Head of caudate nucleus (tissue), 42 donors: ENCODE data around the gene PAX7.
"Not testable (repeated sequence)": the region's sequence is repeated elsewhere in the genome, so short reads cannot be mapped to it uniquely, and the experiment has no call there.

Experiments
- DNase-seq, 42 donors: peaks; one replicate each; pipeline versions ENCODE4 v3.0.0 to v3.0.0-alpha.2; 2020 to 2021; ENCODE audit warnings: mixed read lengths in 7 of 42
- intact Hi-C: fragments of 100-400 bp; cut with DNase I; formaldehyde crosslinking; loops from one replicate; pipeline ENCODE4 v1.15.0; 2022

The PAX7 gene

DNA sequence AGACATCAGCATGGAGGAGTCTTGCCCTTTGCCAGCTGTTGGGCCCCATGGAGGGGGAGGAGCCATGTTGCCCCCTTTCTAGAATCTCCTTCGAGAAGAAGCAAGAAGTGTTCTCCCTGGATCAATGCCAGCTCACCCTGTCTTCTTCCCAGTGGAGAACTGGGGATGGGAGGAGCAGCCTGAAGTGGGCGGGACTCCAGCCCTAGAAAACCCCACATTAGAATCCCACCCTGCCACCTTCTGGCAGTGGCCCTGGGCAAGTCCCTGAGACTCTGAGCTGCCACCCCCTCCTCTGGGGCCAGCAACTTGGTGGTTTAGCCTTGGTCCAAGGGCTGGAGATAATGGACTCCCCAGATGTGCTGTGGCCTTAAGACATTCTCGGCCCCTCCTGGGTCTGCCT, 51.7 kb downstream of the PAX7 start:
- DNase-seq = no peak
- intact Hi-C loops = no loop called here

DNA sequence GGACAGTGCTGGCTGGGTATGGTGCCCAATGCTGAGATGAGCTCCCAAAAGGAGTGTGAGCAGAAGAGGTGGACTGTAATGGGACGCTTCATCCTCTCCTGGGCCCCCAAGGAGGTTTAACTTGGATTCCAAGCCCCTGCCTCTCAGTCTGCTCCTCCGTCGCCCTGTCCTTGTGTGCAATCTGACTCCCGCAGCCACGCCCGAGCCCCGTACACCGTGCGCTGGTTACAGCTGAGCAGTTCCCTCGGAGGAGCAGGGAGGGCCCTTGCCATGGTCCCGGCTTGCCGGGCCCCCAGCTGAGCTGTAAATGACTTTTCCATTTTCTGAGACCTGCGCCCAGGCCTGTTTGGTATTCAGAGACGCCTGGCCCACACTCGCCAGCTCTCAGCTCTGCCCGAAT, 53.7 kb downstream of the PAX7 start:
- intact Hi-C loops = no loop called here
- DNase-seq = no peak

DNA sequence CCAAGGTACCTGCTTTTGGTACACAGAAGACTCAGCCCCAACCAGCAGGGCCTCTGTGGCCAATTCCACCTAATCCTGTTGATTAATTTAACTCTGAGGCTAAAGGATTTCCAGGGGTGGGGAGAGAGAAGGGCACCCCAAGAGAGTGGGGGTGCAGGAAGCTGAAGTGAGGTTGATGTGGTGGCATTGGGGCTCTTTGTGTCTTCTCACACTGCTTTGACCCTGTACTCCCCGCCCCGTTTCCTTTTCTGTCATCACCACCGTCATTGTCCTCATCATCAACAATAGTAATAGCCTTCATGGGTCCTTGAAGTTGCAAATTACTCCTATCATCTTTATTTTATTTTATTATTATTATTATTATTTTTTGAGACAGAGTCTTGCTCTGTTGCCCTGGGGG, 55.9 kb downstream of the PAX7 start:
- intact Hi-C loops = no loop called here
- DNase-seq = no peak

DNA sequence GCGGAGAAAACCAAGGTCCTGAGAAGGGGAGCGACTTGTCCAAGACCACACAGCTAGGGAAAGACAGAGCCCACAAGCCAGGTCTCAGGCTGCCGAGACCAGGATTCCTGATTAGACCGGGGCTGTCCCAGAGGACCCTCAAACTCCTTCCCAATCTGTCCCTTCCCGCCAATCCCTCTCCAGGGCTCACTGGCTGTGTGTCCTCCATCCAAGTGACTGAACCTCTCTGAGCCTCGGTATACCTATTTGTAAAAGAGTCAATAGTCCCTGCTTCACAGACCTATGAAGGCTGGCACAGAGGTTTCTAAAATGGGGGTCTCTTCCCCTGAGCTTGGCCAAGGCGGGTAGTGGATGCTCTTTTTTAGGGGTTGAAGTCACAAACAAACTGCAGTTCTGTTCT, 56.6 kb downstream of the PAX7 start:
- intact Hi-C loops = no loop called here
- DNase-seq = no peak

DNA sequence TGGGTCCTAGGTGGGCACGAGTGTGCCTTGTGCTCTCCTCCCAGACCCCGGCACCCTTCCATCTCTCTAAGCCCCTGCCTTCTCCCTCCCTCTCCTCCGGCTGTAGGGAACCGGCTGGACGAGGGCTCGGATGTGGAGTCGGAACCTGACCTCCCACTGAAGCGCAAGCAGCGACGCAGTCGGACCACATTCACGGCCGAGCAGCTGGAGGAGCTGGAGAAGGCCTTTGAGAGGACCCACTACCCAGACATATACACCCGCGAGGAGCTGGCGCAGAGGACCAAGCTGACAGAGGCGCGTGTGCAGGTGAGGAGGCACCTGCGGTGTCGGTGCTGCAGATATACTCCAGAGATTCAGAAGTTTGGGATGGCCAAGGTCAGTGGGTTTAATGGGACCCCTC, 61.0 kb downstream of the PAX7 start:
- DNase-seq = no peak
- intact Hi-C loops = no loop called here

DNA sequence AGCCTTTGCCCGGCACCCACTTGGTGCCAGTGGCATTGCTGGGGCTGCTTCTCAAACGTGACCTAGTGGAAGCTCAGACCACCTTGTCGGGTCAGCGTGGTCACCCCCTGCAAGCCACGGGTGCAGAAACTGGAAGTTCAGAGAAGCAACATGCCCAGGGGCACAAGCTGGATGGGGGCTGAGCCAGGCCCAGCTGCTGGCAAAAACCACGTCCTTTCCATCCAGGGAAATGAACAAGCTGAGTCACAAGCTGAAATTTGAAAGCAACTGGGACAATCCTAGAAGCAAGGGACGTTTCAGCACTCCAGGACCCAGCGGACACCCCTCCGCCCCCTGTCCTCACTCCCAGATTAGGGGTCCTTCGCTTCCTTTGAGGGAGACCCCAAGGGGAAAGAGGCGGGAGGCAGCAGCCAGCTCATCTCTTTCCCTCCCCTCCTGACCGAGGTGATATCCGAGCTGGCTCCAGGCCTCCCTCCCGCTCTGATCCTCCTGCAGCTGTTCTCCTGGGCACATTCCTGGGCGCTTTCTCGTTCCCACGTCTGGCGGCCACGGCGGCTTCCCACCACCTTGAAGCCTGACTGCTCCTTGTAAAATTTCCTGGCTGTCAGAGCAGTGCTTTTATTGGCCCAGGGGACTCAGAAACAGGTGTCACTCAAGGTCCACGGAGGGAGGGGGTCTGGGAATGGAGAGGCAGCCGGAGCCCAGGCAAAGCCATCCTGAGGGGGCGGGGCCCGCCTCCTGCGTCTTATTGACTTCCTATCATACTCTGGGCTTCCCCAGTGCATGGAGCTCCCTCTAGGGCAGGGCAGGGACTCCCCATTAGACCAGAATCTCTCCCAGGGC, 62.8 kb downstream of the PAX7 start:
- intact Hi-C loops = no loop called here
- DNase-seq = no peak

DNA sequence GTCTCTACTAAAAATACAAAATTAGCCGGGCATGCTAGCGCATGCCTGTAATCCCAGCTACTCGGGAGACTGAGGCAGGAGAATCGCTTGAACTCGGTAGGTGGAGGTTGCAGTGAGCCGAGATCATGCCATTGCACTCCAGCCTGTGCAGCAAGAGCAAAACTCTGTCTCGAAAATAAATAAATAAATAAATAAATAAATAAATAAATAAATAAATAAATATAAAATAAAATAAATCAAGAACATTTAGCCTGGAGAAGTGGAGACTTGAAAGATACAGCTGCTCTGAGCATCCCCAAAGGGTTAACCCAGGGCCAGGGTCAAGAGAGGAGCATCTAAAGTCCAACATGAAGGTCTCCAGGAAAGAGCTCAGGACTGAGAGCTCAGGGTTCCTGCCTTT, 63.6 kb downstream of the PAX7 start:
- intact Hi-C loops, DNase-seq: not testable (repeated sequence)

DNA sequence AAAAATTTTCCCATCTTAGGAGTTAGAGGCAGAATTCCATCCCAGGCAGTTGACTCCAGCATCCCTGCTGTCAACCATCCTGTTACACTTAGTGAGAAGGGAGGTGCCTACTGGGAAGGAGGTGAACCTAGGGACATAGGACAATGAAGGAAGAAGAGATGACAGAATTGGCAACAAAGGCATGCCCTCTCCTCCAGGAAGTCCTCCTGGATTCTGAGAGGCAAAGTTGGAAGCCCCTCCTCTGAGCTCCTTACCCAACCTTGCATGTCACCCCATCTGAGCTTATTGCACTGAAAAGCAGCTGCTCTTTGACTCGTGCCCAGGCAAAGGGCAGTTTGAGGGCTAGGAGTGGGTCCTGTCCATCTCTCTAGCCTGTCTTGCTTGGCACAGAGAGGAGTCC, 66.9 kb downstream of the PAX7 start:
- DNase-seq = no peak
- intact Hi-C loops = no loop called here

DNA sequence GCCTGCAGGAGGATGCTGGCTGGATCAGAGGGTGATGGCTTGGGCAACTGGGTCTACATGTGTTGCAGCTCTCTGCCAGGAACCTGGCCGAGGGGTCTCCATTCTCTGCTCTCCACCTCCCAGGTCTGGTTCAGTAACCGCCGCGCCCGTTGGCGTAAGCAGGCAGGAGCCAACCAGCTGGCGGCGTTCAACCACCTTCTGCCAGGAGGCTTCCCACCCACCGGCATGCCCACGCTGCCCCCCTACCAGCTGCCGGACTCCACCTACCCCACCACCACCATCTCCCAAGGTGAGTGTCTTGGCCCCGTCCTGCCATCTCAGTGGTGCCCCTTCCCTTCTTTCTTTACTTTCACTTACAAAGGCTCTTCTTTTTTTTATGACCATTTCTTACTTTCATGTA, 69.9 kb downstream of the PAX7 start:
- intact Hi-C loops = no loop called here
- no peak for DNase-seq

DNA sequence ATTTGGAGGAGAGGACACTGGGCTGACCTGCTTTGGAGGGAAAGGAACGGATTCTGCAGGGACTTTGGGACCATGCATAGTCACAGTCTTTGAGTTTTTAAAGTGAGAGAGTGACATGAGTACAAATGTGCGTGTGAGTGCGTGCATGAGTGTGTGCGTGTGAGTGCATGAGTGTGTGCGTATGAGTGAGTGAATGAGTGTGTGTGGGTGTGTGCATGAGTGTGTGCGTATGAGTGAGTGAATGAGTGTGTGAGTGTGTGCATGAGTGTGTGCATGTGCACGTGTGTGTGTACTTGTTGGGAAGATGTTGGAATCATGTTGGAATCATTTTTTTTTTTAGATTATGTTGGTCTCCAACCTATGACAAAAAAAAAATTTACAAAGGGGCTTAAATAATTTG, 70.5 kb downstream of the PAX7 start:
- intact Hi-C loops = no loop called here

DNA sequence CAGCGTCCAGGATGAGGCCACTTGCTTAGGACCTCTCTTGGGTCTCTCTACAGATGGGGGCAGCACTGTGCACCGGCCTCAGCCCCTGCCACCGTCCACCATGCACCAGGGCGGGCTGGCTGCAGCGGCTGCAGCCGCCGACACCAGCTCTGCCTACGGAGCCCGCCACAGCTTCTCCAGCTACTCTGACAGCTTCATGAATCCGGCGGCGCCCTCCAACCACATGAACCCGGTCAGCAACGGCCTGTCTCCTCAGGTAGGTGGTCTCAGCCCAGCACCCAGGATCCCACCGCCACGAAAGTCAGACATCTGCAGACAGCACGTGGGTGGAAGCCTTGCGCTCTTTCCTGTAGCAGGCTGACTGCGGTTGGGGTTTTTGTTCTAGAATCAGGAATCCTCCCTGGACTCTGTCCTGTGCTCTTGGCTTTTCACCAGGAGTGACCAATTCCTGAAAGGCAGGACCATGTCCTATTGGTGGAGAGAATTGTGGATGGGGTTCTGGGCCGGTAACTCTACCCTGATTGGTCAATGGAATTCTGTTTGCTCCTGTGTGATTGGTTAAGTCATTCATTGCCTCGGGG, 72.5 kb downstream of the PAX7 start:
- DNase-seq = peak in 32 of 42 donors; percentile 2 to 64 (median 27)
- intact Hi-C loops = no loop called here

More for the DNA sequence above, 70.5 kb downstream of the PAX7 start:
- DNase-seq = no peak

DNA sequence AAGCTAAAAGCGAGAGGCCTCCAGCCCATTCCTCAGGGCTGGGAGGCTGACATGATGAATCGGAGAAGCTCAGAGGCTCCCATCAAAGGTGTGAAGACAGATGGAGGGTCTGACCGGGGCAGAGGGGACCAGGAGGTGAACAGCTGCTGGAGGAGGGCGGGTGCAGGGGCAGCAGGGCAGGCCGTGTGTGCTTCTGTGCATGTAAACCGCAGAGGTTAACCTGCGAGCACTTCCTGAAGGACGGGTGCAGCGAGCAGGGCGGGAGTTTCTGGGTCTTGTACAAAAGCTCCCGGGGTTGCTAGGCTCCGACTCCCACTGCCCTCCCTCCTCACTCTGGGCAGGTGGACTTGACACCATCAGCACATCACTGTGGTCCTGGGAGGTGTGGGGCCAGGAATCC, 75.2 kb downstream of the PAX7 start:
- intact Hi-C loops = no loop called here
- DNase-seq = no peak

DNA sequence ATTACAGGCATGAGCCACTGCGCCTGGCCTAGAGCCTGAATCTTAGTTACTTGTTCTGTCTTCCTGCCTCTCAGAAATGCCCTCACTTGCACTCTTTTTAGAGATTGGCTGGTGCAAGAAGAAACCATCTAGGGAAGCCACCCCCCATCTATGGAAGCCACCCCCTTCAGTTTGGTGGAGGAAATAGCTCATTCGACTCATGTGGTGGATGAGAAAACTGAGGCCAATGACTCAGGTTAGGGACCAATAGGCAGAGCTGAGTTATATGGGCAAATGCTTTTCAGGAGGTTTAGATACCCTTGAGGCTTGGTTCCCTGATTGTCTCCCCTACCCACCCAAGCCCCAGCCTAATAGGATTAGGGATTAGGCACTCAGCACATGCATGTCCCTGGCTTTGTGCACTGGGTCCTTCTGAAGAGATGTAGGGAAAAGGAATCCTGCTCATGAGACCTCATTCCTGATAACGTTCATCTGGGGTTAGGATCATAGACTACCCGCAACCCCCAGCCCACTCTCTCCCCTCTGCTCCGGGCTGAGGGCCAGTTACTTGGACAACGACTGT, 77.1 kb downstream of the PAX7 start:
- DNase-seq = no peak
- intact Hi-C loops = no loop called here

DNA sequence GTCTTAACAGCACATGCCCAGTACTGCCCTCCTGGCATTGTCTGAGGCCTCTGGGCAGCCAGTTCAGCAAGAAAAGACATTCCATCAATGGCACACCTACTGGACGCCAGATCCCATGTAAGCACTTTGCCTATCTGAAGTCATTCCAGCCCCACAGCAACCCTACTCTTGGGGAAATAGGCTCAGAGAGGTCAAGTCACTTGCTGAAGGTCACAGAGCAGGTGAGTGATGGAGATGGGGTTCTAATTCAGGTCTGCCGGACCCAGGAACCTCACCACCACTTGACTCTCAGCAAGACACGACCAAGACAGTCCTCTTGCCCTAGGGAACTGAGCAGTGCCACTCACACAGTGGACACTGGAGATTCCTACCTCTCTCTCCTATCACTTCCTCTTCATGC, 79.4 kb downstream of the PAX7 start:
- DNase-seq = no peak
- intact Hi-C loops = no loop called here

DNA sequence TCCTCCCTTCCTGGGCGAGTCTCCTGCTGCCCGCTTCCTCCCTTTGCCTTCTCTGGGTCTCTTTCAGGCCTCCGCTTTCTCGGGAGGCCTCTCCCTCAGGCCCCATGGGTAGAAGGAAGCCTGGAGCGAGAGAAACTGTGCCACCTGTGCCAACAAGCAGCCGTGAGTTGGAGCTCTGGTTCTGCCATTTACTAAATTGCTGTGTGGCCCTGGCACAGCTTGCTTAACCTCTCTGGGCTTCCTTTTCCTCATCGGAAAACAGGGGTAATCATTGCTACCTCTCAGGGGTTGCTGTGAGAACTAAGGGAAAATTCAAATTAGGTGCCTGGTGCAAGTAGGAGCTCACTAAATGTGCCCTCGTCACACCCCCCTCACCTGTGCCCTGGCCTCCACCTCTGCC, 80.4 kb downstream of the PAX7 start:
- intact Hi-C loops = no loop called here

DNA sequence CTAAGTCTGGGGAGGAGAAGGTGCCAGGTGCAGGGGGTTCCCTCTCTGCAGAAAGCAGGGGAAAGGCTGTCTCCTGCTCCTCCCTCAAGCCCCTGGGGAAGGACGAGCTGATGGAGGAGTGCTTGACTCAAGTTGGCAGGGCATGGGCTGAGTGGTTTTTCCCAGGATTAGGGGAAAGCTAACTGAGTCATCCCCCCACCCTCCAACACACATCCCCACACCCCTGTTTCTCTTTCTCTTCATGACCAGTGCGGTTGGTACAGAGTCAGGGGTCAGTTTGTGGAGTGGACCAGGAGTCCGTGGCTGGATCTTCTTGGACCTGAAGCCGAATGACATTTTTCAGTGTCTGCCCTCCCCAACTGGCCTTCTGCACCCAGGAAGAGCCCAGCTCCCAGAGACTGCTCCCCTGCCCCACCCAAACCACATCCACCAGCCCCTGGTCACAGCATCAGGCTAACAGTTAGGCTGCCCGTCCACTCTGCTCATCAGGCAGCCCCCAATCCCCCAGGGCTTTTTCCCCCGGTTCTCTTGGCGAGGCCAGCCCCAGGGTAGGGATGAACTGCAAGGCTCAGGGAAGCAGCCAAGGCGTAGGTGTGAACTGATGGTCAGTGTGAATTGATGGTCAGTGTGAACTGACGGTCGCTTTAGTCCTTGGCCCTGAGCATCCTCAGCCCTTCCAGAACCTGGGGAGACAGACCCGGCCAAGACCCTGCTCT, 81.0 kb downstream of the PAX7 start:
- no peak for DNase-seq

More for the DNA sequence above, 80.4 kb downstream of the PAX7 start:
- DNase-seq = no peak

DNA sequence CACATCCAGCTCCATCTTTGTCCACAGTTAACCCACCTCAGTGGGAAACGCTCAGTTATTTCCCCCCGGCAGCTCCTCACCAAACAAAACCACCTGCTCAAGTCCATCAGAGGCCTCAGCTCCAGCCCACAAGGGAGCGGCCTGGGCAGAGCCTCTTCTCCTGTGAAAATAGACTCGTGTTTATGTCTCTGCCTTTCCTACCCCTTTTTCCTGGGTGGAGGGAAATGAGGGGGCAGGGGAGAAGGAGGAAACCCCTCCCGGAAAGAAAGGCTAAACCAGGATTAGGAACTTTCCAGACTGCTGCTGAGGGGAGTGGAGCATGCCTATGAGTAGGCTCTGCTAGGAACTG, 81.6 kb downstream of the PAX7 start:
- intact Hi-C loops = no loop called here
- no peak for DNase-seq

More for the DNA sequence above, 81.0 kb downstream of the PAX7 start:
- intact Hi-C loops = no loop called here

DNA sequence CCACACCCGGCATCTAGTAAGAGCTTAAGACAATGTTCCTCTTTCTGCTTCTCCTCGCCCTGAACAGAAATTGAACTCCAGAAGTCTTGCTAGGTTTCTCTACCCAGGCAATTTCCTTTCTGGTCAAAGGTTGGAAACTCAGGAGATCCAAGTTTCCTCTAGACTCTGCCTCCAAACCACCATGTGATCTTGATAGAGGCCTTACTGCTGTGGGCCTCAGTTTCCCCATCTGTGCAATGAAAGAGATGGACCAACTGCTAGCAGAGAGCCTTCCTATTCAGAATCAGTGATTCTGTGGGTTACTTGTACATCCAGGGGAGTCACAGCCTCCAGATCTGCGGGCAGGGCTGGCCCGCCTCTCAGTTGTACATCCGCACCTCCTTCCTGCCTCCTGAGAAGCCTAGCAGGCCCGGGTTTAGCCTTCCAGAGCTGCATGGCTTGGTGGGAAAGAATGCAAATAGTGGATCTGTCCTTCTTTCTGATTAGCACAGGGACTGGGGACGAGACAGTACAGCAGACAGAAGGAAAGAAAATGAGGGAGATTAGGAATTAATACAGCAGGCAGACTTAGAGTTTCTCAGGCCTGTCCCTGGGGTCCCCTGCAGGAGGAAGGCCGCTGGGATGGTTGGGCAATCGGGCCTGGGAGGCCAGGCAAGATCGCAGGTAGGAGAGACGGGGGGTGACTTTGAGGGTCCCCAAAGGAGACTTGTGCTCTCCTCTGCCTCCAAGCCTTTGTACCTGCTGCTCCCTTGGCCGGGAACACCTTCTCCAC, 83.9 kb downstream of the PAX7 start:
- intact Hi-C loops = no loop called here
- DNase-seq = no peak

DNA sequence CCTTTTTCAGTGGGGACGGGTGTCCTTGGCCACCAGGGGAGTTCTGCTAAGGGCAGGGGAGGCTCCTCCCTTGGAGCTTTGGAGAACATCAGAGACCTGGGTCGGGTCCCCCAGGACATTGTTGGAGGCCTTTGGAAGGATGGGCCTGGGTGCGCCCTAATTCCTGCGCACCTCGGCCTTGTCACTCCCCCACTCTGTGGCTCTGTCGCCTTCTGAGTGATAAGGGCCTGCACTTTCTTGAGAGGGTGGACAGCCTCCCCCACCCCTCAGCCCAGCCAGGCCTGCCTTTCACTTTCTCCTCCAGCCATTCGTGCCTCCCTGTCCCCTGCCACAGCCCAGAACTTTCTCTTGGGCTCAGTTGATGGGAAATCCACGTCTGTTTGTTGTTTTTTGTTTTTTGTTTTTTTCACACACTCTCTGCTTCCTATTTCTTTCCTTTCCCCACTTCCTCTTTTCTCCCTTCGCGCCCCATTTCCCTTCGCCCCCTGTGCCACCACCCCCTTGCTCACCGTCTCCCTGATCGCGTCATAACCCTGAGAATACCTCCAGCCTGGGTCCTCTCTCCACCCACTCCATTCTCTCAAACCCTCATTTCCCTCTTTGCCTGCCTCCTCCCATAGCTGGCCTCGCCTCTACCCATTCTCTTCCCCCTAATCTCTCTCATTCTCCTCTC, 85.6 kb downstream of the PAX7 start:
- intact Hi-C loops = no loop called here
- no peak for DNase-seq
